Nephron progenitor cell (in vitro differentiated cells): Measurements from ENCODE around the gene RABL6.
A peak's percentile ranks its signal among the peaks of the same experiment; 100 is the strongest.
"Not testable (repeated sequence)": the region's sequence is repeated elsewhere in the genome, so short reads cannot be mapped to it uniquely, and the experiment has no call there.

Experiments
- DNase-seq: peaks from one replicate; pipeline ENCODE4 v3.0.0; 2021
- H3K27ac Mint-ChIP-seq: 2 replicates; pipeline ENCODE4 v1.8.0; 2021; ENCODE audit warnings: mild to moderate bottlenecking, moderate library complexity, mixed read lengths
- H3K27me3 Mint-ChIP-seq: 2 replicates; pipeline ENCODE4 v1.8.0; 2021; ENCODE audit warnings: mild to moderate bottlenecking, low read depth, mixed read lengths; ENCODE audit not compliant: poor library complexity
- H3K36me3 Mint-ChIP-seq: 2 replicates; pipeline ENCODE4 v1.8.0; 2021; ENCODE audit warnings: low read depth, mixed read lengths
- H3K4me1 Mint-ChIP-seq: 2 replicates; pipeline ENCODE4 v1.8.0; 2021; ENCODE audit warnings: mixed read lengths
- H3K4me3 Mint-ChIP-seq: 2 replicates; pipeline ENCODE4 v1.8.0; 2021; ENCODE audit warnings: mild to moderate bottlenecking, moderate library complexity, mixed read lengths
- H3K9me3 Mint-ChIP-seq: 2 replicates; pipeline ENCODE4 v1.8.0; 2021; ENCODE audit warnings: mild to moderate bottlenecking, moderate library complexity, mixed read lengths
- CTCF ChIP-seq: fragments of 200-600 bp; sonication (generic); IDR thresholded peaks from 2 replicates; pipeline ENCODE4 v1.5.0; 2021; ENCODE audit warnings: antibody characterized with exemption

Gene RABL6

GRCh38 chr9:136794281-136794999, 13.3 kb upstream of the RABL6 start:
- Mint-ChIP-seq H3K27me3 (peaks cover 3% of the 10 kb centered on the region), H3K36me3 (no peaks in the 10 kb centered on the region), H3K4me3 (peak overlapping the region; percentile 55), H3K9me3 (no peaks in the 10 kb centered on the region), H3K27ac (no peak overlapping the region), H3K4me1 (peaks cover 51% of the 10 kb centered on the region)
- no peak for TF ChIP-seq CTCF
- no peak for DNase-seq

GRCh38 chr9:136795000-136795348, 12.8 kb upstream of the RABL6 start:
- Mint-ChIP-seq H3K27me3 (peaks cover 5% of the 10 kb centered on the region), H3K9me3 (no peaks in the 10 kb centered on the region), H3K4me1 (peaks cover 46% of the 10 kb centered on the region), H3K27ac (no peak overlapping the region), H3K36me3 (no peaks in the 10 kb centered on the region), H3K4me3 (peak overlapping the region; percentile 55)
- DNase-seq: no peak
- no peak for TF ChIP-seq CTCF

- Mint-ChIP-seq H3K27me3 (peaks cover 5% of the 10 kb centered on the region), H3K36me3 (no peaks in the 10 kb centered on the region), H3K4me1 (peaks cover 53% of the 10 kb centered on the region), H3K9me3 (no peaks in the 10 kb centered on the region), H3K4me3 (peak within 1 kb of the TSS; percentile 11), H3K27ac (peak within 1 kb of the TSS; percentile 58)
- DNase-seq: no peak
- no peak for TF ChIP-seq CTCF
These were observed 11.4 kb upstream of the RABL6 start, which contains the start of gene CCDC183 for GRCh38 chr9:136796238-136796774. Gene CCDC183, plus strand, starts transcription at chr9:136796338. Its CDS starts 60 bp downstream, at chr9:136796398.

- DNase-seq, H3K27me3 Mint-ChIP-seq, H3K9me3 Mint-ChIP-seq, H3K36me3 Mint-ChIP-seq: not testable (repeated sequence)
- Mint-ChIP-seq H3K27ac (peak overlapping the region; percentile 58), H3K4me1 (peaks cover 55% of the 10 kb centered on the region), H3K4me3 (peak overlapping the region; percentile 11)
These were observed 10.9 kb upstream of the RABL6 start for GRCh38 chr9:136796775-136797347.

- no peak overlapping the region for H3K4me3 Mint-ChIP-seq
- peaks cover 5% of the 10 kb centered on the region for H3K27me3 Mint-ChIP-seq
These were observed 9.1 kb upstream of the RABL6 start for GRCh38 chr9:136798708-136799078.

More at GRCh38 chr9:136798708-136799078, 9.1 kb upstream of the RABL6 start:
- Mint-ChIP-seq H3K27ac (no peak overlapping the region), H3K4me1 (peaks cover 48% of the 10 kb centered on the region), H3K9me3 (no peaks in the 10 kb centered on the region), H3K36me3 (peaks cover 4% of the 10 kb centered on the region)
- no peak for TF ChIP-seq CTCF
- no peak for DNase-seq
